HG03460 (cell line): ENCODE data around the gene ATG10.
"Not testable (repeated sequence)": the region's sequence is repeated elsewhere in the genome, so short reads cannot be mapped to it uniquely, and the experiment has no call there.

Source experiments
- ATAC-seq: cut with Tn5 transposase; IDR thresholded peaks from one replicate; pipeline ENCODE4 v1.9.1; 2021; ENCODE audit not compliant: unreplicated experiment

The ATG10 gene

DNA sequence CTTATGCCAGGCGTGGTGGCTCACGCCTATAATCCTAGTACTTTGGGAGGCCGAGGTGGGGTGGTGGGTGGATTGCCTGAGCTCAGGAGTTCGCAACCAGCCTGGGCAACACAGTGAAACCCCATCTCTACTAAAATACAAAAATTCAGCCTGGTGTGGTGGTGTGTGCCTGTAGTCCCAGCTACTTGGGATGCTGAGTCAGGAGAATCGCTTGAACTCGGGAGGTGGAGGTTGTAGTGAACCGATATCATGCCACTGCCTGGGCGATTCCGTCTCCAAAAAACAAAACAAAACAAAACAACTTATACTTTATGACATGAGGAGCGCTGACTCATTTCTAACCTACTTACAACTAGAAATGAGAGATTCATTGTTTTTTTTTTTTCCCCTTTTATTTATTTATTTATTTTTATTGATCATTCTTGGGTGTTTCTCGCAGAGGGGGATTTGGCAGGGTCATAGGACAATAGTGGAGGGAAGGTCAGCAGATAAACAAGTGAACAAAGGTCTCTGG, 10.4 kb downstream of the ATG10 start:
- ATAC-seq = not testable (repeated sequence)

DNA sequence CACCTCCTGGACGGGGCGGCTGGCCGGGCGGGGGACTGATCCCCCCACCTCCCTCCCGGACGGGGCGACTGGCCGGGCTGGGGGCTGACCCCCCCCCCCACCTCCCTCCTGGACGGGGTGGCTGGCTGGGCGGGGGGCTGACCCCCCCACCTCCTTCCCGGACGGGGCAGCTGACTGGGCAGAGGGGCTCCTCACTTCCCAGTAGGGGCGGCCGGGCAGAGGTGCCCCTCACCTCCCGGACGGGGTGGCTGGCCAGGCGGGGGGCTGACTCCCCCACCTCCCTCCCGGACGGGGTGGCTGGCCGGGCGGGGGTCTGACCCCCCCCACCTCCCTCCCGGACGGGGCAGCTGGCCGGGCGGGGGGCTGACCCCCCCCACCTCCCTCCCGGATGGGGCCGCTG, 11.3 kb downstream of the ATG10 start:
- ATAC-seq = not testable (repeated sequence)

- ATAC-seq = not testable (repeated sequence)
Measured at GRCh38 chr5:81983563-81983962, 11.7 kb downstream of the ATG10 start.

DNA sequence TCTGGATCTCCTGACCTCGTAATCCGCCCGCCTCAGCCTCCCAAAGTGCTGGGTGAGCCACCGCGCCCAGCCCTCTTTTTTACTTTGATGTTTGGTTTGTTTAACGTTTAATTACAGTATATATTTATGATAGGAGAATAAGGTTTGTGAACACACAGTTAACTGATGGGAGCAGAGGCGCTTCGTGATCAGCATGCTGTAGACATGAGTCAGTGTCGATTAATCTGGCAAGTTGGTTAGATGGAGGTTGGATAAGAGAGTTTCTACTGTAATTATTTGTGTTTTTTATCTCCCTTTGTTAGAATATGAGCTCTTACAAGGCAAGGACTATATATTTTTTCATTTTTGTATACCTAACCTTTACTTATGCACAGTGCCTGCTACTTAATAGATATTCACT, 14.3 kb downstream of the ATG10 start:
- ATAC-seq = no peak

DNA sequence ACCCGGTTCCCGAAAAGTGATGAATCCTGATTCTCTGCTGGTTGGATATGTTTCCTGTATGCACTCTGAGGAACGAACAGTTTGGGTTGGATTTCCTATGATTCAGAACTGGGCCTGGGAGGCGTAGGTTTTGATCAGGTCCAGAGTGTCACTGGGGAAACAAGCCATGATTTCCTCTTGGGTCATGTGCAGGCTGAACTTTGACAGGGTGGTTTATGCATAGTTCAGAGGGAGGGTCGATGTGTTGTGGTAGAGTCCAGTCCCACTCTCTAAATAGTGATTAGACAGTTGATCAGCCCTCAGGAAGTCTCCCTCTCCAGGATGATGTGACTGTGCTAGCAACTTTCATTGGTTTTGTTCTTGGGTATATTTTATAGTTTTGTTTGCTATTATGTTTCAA, 17.4 kb downstream of the ATG10 start:
- no peak for ATAC-seq

DNA sequence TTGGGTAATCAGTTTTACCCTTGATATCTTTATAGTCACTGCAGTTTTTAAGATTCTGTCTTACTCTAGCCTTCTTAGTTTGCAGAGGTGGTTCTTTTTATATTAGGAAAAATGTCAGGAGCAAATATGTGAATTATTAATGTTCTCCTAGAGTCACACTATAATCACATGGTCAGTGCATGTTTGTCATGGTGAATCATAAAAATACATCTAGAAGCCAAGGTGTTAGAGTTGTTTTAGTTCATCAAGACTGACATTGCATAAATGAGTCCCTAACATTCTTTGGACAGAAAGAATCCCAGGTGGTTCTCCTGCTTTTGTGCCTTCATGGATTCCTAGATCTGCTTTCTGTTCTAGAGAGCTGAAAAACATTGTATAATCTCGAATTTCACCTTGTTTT, 22.9 kb downstream of the ATG10 start:
- ATAC-seq = no peak

GRCh38 chr5:81995407-81995806, 23.6 kb downstream of the ATG10 start:
- ATAC-seq = no peak

DNA sequence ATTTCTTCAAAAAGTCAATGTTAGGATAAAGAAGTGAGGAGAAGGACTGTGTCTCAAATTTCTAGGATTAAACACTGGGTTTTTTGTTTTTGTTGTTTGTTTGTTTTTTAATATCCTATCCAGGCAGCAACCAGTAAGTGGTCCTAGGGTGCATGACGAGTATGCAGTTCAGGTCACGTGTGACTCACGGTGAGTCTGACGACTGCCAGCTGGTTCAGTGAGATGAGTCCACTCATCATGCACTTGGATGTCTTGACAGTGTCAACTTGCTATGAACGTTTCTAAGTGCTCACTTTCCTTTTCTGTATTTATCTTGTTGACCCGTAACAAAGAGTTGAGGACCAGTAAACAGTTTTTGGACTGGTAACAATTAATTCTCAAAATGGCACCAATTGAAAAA, 32.7 kb downstream of the ATG10 start:
- ATAC-seq = no peak

GRCh38 chr5:82009869-82010268, 38.0 kb downstream of the ATG10 start:
- ATAC-seq = not testable (repeated sequence)

DNA sequence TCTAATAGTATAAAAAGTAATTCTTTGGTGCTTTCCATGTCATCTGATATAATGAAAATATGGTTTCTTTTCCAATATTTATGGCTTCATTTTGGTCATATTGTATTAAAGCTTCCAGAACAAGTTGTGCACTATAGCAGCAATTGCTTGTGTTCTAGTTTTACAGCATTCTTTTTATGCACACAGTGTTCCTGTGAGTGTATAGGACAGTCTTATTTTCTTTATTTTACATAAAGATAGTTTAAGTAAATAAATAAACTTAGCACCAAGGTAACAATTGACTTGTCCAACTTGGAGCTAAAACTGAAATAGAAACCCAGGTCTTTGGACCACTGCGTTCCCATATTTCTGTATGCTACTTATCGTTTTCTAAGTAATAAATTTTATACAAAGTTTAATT, 38.9 kb downstream of the ATG10 start:
- no peak for ATAC-seq

DNA sequence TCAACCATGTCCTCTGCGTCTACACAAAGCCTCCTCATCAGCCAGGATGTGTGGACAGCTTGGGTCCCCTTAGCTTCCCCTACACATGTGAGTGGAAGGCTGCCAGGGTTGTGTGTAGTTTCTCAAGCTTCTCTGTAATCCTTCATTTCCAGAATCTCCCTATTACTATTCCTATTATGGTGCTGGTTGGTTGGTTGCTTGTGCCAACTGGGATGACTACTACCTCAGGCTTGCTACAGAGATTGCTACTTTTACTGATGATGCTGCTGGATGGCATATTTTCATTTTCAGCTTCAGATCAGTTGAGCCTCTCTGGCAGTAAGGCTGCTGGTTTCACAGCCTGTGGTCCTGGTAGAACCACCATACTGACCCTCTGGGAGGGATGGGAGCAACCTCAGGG, 39.9 kb downstream of the ATG10 start:
- ATAC-seq = no peak

DNA sequence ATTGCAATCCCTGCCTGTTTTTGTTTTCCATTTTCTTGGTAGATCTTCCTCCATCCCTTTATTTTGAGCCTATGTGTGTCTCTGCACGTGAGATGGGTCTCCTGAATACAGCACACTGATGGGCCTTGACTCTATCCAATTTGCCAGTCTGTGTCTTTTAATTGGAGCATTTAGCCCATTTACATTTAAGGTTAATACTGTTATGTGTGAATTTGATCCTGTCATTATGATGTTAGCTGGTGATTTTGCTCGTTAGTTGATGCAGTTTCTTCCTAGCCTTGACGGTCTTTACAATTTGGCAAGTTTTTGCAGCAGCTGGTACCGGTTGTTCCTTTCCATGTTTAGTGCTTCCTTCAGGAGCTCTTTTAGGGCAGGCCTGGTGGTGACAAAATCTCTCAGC, 42.8 kb downstream of the ATG10 start:
- ATAC-seq = not testable (repeated sequence)

- no peak for ATAC-seq
Measured at GRCh38 chr5:82018462-82018861, 46.6 kb downstream of the ATG10 start.

DNA sequence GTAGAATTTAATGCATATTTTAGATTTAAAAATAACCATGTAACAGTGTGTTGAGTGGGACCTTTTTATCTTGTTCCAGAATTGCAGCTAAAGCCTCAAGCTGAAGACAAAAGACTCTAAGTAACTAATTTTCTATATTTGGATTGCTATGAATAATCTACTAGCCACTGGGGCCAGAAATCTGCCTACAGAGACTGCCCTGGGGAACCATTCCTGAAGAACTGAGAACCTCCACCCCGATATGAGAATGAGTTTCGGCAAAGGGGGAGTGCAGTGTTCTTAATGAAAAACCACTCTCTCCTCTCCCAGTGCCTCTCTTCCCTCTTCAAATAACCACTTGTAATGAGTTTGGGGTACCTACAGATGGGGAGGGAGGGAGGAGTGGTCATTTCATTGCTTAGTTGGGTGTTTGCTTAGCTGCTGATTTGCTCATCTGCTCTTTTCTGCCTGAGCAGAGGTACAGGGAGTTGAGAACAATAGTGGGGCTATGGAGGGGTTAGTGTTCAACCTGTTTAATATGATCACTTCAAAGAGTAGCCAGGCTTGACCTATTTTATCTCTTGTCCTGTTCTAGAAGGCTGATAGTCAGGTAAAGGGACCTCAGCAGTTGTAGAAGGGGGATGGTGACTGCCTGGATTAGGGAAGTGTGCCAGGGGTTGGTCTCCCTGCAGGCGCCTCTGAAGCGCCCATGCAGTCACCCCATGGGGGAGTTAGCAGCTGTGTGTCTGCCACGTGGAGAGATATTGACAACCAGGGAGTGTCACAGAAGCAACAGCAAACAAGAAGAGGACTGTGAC, 47.7 kb downstream of the ATG10 start:
- ATAC-seq = no peak

- no peak for ATAC-seq
Measured at GRCh38 chr5:82022499-82022898, 50.7 kb downstream of the ATG10 start.

GRCh38 chr5:82023644-82024043, 51.8 kb downstream of the ATG10 start:
- ATAC-seq = no peak

DNA sequence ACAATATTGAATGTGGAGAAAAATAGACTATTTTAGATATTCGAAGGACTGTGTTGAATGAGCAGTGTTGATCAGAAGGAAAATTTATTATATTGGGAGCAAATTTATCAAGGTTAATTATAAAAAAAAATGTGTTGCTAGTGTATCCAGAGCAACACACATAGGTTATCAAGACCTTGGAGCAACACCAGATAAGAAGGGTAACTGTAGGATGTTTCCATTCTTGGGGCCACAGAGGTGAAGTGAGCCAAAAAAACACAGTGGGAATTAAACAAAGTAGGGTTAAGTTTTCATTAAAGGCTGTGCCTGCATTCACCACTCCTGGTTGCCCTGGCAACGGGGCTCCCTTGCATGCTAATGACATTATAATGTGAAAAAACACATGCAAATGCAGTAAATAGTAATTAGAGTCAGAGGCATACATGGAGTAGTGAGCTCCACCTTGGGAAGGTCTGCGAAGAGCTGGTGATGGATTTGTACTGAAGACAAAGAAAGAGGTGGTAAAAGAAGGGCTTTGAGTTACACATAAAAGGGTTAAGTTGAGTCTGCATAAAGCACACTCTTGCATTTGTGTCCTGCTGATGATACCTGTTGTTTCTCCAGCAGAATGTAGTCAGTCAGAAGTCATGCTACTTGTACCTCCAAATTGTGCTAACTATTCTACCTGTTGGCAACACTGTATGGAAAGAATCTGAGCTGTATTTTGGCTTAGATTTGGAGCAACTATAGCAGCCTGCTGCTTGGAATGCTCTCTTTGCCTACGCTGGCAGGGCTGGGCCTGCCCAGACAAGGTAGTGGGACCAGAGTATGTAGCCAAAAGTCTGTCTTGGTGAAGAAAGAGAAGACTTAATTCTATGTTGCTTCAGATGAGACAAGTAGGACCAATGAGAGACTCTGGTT, 59.6 kb downstream of the ATG10 start:
- ATAC-seq = no peak

- not testable (repeated sequence) for ATAC-seq
Measured at GRCh38 chr5:82042894-82043293, 71.1 kb downstream of the ATG10 start.

DNA sequence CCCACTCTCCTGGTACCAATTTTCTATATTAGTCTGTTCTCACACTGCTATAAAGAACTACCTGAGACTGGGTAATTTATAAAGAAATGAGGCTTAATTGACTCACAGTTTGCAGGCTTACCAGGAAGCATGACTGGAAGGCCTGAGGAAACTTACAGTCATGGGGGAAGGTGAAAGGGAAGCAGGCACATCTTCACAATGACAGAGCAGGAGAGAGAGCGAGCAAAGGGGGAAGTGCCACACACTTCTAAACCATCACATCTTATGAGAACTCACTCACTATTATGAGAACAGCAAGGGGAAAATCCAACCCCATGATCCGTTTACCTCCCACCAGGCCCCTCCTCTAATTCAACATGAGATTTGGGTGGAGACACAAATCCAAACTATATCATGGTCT, 72.2 kb downstream of the ATG10 start:
- no peak for ATAC-seq

DNA sequence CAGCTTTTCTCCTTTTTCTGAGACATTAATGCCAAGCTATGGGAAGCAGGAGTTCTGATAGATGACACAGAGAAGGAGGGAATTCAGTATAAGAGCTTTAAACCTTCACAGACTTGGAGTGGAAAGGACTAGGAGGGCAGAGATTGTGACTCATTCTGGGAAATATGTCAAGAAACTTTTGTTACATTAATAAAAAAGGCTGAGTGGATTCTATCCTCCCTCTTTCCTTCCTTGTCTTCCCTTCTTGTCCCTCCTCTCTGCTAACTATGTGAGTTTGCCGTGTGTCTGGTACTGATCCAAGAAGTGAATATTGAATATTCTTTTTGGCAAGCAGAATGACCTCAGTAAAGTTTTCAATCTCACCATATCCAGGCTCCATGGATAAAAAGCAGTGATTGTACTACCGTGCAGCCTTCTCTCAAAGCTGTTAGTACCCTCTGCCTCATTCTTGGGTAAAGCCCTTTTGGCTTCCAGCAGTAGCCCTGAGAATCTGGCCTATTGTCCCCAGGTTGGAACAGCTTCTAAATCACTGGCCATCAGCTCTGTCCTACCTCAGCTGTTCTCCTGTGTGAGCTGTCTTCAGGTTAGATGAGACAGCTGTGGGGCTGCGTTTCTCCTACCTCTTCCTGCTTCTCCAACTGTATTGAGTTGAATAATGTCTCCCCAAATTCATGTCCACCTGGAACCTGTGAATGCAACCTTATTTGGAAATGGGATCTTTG, 73.9 kb downstream of the ATG10 start:
- ATAC-seq = no peak

DNA sequence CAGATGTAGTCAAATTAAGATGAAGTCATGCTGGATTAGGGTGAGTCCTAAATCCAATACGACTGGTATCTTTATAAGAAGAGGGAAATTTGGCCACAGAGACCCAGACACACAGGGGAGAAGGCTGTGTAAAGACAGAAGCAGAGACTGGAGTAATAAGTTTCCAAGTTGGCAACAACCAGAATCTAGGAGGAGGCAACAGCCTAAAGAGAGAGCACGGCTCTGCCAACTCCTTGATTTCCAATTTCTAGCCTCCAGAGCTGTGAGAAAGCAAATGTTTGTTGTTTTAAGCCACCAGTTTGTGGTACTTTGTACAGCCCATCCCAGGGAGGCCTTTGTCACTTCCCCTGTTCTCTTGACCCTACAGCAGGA, 74.4 kb downstream of the ATG10 start:
- ATAC-seq = no peak
